ENCODE results near the gene SRXN1.
"Not testable (repeated sequence)": the region's sequence is repeated elsewhere in the genome, so short reads cannot be mapped to it uniquely, and the experiment has no call there.

The SRXN1 gene

GRCh38 chr20:655726-656624 lies 3.0 kb upstream of the SRXN1 start:
- DNase-seq (ENCODE audit: low spot score), result no peak

DNA sequence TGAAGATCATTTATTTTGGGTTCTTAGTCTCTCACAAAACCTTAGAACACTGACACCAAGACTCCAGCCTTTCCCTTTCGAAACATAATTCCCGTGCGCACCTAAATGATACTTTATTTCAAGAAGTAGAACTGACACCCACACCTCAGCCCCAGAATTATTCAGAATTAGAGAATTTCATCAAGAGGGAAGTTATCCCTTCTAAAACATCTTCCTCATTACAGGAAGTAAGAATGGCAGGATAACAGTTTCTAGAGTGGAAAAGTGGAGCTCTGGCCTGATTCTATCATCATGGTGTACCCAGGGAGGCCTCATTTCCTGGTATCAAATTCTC lies 1.4 kb upstream of the SRXN1 start:
- DNase-seq (ENCODE audit: low spot score), result no peak

DNA sequence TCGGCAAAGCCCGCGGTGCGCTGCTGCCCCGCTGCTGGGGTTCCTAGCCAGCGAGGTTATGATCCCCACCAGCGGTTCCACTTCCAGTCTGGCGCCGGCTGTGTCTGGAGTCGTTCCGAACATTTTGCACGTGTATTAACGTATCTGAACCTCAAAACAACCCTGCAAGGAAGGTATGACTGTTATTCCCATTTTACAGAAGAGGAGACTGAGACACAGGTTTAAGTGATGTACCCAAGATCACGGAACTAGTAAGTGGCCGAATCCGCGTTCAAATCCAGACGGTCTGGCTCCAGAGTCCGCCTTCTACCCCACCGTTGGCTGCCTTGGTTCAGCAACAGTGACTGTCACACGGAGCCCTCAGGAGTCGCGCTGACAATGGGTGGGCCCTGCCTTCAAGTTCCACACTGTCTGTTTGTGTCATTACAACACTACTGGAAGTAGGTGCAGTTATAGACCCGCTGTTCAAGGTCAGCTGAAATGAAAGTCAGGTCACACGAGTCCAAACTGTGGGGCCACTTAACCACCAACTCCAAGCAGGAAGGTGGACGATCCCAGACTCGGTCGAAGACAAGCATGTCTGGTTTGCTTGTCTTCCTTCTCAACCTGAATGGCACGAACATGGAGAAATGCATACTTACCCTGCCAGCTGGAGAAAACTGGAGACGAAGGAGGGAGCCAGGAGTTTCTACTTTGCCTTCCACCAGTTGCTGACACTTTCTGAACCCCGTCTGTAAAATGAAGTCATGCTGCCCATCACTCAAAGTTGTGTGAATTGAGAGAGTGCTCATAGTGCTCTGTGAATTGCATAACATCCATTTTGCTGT lies 803 bp upstream of the SRXN1 start:
- DNase-seq (ENCODE audit: low spot score), result no peak

- peak; percentile 5 for DNase-seq (ENCODE audit: low spot score)
Observed at GRCh38 chr20:652615-653109, 338 bp downstream of the SRXN1 start.

- no peak for DNase-seq (ENCODE audit: low spot score)
Observed at GRCh38 chr20:651713-652614, 1.0 kb downstream of the SRXN1 start.

DNA sequence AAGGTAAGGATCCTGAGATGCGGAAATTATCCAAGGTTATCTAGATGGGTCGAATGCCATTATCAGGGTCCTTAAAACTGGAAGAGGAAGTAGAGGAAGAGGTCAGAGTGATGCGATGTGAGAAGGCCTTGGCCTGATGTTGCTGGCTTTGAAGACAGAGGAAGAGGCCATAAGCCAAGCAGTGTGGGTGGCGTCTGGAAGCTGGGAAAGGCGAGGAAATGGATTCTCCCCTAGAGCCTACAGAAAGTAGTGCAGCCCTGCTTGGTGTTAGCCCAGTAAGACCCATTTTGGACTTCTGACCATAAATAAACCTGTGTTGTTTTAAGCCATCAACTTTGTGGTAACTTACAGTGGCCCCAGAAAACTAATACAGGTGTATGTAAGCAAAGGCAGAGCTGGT lies 2.0 kb downstream of the SRXN1 start:
- DNase-seq (ENCODE audit: low spot score), result no peak

DNA sequence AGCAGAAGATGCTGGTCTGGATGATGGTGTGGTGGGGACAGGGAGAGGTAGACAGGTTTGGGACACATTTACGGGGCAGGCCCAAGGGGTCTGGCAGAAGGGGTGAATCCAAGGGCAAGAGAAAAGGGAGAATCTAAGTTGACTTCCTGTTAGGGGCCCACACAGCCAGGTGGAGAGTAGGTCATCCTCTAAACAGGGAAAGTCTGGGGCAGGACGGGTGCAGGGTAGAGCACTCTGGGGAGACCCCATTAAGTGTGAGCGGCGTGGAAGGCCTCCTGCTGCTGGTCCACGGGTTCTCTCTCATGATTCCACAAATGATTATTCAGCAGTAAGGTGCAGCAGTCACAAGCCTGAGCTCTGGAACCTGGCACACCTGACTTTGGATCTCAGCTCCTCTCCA lies 2.7 kb downstream of the SRXN1 start:
- DNase-seq (ENCODE audit: low spot score), result no peak

- DNase-seq (ENCODE audit: low spot score), result no peak
Observed at GRCh38 chr20:647479-648019, 5.5 kb downstream of the SRXN1 start.

DNA sequence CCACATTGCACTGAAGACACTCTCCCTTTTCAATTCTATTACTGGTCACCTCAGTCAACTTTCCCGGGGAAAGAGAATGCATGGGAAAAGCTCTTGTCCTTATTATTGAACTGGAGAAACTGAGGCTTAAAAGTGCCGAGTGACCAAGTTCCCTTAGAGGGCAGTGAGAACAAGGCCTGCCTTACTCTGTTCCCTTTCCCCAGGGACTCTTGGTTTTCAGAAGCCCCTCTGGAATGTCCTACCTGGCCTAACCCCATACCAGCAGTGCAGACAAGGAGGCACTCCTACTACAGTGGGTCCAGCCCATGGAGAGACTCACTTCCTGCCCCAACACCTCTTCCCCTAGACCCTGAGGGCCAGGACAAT lies 6.1 kb downstream of the SRXN1 start:
- DNase-seq (ENCODE audit: low spot score), result no peak

GRCh38 chr20:646107-646867 lies 6.7 kb downstream of the SRXN1 start:
- DNase-seq (ENCODE audit: low spot score), result no peak

GRCh38 chr20:645318-646106 lies 7.5 kb downstream of the SRXN1 start:
- DNase-seq (ENCODE audit: low spot score), result peak; percentile 62

DNA sequence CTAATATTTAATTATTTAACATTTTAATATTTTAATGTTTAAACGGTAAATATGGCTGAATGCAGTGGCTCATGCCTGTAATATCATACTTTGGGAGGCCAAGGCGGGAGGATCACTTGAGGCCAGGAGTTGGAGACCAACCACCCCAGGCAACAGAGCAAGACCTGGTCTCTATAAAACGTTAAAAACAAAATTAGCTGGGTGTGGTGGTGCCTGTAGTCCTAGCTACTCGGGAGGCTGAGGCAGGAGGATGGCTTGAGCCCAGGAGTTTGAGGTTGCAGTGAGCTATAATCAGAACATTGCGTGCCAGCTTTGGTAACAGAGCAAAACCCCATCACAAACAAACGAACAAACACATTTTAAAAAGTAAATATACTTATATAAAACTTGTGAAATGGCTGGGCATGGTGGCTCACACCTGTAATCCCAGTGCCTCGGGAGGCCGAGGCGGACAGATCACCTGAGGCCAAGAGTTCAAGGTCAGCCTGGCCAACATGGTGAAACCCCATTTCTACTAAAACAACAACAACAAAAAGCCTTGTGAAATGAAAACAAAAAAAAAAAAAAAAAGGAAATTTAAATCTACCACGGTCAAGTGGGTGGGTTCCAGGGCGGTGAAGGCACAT lies 8.2 kb downstream of the SRXN1 start:
- no peak for DNase-seq (ENCODE audit: low spot score)

DNA sequence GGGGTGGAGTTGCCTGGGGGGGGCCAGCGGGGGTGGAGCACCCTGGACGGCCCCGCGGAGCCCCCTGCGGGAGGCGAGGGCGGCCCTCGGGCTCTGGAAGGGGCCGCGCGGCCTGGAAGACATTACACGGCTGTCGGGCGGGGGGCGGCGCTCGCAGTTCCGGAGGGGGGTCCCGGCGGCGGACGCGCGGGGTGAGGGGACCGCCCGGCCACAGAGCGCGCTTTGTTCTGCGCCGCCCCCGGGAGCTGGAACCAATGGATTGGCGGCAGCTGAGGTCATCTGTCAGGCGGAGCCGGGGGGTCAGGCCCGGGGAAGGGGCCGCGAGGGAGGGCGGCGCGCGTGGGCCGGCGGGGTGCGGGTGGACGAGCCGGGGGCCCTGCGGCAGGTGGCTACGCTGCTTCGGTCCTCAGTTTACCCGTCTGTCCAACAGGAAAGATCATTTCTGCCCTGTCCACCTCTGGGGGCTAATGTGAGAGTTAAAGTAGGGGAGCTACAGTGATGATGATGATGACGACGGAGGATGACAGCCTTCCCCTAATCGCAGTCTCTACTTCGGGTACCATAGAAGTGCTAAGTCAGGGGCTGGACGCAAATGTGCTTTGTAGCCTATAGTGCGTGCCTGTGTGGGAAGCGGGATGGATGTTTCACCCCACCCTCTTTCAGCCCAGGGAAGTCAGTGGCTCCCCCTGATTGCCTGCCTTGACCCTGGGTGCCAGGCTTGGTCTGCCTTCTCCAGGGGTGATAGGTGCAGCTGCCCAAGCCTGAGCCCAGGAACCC lies 10.4 kb downstream of the SRXN1 start:
- DNase-seq (ENCODE audit: low spot score), result no peak

- not testable (repeated sequence) for DNase-seq (ENCODE audit: low spot score)
Observed at GRCh38 chr20:642013-642397, 11.0 kb downstream of the SRXN1 start.

DNA sequence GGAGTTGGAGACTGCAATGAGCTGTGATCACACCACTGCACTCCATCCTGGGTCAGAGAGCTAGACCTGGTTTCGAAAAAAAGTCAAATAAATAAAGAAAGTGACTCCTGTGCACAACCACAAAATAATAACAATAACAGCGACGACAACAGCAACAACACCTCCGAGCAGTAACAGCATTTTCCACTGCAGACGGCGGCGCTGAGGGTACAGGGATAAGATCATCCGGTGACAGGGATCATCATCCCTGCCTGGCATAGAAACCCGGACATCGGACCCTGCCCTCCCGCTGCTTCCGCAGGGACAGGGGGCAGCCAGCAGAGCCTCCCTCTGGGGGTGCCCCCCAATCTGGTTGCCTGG lies 11.5 kb downstream of the SRXN1 start:
- DNase-seq (ENCODE audit: low spot score), result no peak

GRCh38 chr20:640674-641515 lies 12.1 kb downstream of the SRXN1 start:
- no peak for DNase-seq (ENCODE audit: low spot score)

- no peak for DNase-seq (ENCODE audit: low spot score)
Observed at GRCh38 chr20:638579-638978, 14.4 kb downstream of the SRXN1 start.

- no peak for DNase-seq (ENCODE audit: low spot score)
Observed at GRCh38 chr20:637559-637958, 15.4 kb downstream of the SRXN1 start.

Measured in CD4-positive, alpha-beta T cell treated with Interleukin-15 for 4 hours (primary cell).